H1 (cell line): ENCODE results near the gene CDR2.

Experiments
- CHD1 ChIP-seq: IDR thresholded peaks from 2 replicates; pipeline ENCODE4 v1.6.1; 2012; ENCODE audit warnings: low read depth, low read length, improper control_type of control experiment
- CREB1 ChIP-seq: IDR thresholded peaks from 2 replicates; pipeline ENCODE4 v1.6.1; 2012; ENCODE audit warnings: inconsistent platforms
- EP300 ChIP-seq, 2 experiments: IDR thresholded peaks; 1 replicate in 1 of 2; 2 replicates in 1 of 2; pipeline ENCODE4 v1.6.1; 2011 to 2012; ENCODE audit warnings: low read depth in 2 of 2, low read length in 2 of 2, mild to moderate bottlenecking in 2 of 2, borderline replicate concordance in 1 of 2, inconsistent platforms in 1 of 2, moderate library complexity in 1 of 2
- EZH2 ChIP-seq: fragments of 200-600 bp; sonication (generic); IDR thresholded peaks from 2 replicates; pipeline ENCODE4 v1.7.1; 2012; ENCODE audit warnings: low read depth, mild to moderate bottlenecking, moderate library complexity, low read length, inconsistent platforms; ENCODE audit not compliant: severe bottlenecking
- GABPA ChIP-seq: IDR thresholded peaks from 2 replicates; pipeline ENCODE4 v1.6.1; 2011; ENCODE audit warnings: mild to moderate bottlenecking, low read length, moderate library complexity, borderline replicate concordance; ENCODE audit not compliant: insufficient read depth
- POLR2AphosphoS5 ChIP-seq: IDR thresholded peaks from 2 replicates; pipeline ENCODE4 v1.6.1; 2011; ENCODE audit warnings: low read depth, low read length
- RBBP5 ChIP-seq: IDR thresholded peaks from 2 replicates; pipeline ENCODE4 v1.7.1; 2012; ENCODE audit warnings: low read depth, mild to moderate bottlenecking, inconsistent platforms, low read length, moderate library complexity, borderline replicate concordance
- RFX5 ChIP-seq: IDR thresholded peaks from 2 replicates; pipeline ENCODE4 v1.6.1; 2011; ENCODE audit warnings: low read depth, low read length, improper control_type of control experiment, borderline replicate concordance
- SIN3A ChIP-seq, 2 experiments: IDR thresholded peaks in 1 of 2; conservative IDR thresholded peaks in 1 of 2; 2 replicates each; pipeline ENCODE4 v1.6.1; 2011 to 2012; ENCODE audit warnings: low read length in 2 of 2, improper control_type of control experiment in 1 of 2, low read depth in 1 of 2, mild to moderate bottlenecking in 1 of 2
- SIRT6 ChIP-seq: IDR thresholded peaks from one replicate; pipeline ENCODE4 v1.7.1; 2012; ENCODE audit warnings: low read length, inconsistent platforms
- TAF1 ChIP-seq: IDR thresholded peaks from 2 replicates; pipeline ENCODE4 v1.6.1; 2011; ENCODE audit warnings: mild to moderate bottlenecking, low read depth, low read length
- TF ChIP-seq, protein P1 (sequence below), 3 experiments: IDR thresholded peaks; 1 replicate in 2 of 3; 2 replicates in 1 of 3; pipeline versions ENCODE4 v1.5.1 to v1.6.1; 2011; ENCODE audit warnings: low read length in 3 of 3, mild to moderate bottlenecking in 3 of 3, inconsistent platforms in 2 of 3, low read depth in 1 of 3, moderate library complexity in 1 of 3; ENCODE audit not compliant: insufficient read depth in 1 of 3; ENCODE audit errors: control extremely low read depth in 1 of 3
- TF ChIP-seq, protein P2 (sequence below): IDR thresholded peaks from 2 replicates; pipeline ENCODE4 v1.6.1; 2012; ENCODE audit warnings: low read length, inconsistent platforms
- TF ChIP-seq, protein P3 (sequence below): IDR thresholded peaks from 2 replicates; pipeline ENCODE4 v1.6.1; 2012; ENCODE audit warnings: inconsistent platforms

DNA sequence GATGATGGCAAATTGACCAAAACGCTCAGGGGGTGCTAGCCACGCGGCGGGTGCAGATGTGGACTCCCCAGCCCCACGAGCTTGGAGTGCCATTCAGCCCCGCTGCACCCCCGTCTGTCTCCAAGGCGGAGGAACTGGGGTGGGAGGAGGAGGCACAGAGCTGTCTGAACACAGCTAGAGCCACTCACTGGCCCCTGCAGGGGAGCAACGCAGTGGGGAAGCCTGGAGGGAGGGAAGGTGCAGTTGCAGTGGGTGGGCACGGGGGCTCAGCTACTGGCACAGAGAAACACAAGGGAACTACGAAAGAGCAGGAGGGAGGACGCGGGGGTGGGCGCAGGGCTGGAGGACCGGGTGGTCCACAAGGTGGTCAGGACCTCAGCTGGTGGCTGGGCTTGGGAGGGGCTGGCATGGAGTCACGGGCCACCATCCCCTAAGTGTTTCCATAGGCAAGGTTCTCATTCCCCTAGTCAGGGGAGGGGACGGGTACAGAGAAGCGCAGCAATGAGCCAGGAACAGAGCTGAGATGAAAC, 46.3 kb upstream of the CDR2 start:
- TF ChIP-seq, protein P1, sequence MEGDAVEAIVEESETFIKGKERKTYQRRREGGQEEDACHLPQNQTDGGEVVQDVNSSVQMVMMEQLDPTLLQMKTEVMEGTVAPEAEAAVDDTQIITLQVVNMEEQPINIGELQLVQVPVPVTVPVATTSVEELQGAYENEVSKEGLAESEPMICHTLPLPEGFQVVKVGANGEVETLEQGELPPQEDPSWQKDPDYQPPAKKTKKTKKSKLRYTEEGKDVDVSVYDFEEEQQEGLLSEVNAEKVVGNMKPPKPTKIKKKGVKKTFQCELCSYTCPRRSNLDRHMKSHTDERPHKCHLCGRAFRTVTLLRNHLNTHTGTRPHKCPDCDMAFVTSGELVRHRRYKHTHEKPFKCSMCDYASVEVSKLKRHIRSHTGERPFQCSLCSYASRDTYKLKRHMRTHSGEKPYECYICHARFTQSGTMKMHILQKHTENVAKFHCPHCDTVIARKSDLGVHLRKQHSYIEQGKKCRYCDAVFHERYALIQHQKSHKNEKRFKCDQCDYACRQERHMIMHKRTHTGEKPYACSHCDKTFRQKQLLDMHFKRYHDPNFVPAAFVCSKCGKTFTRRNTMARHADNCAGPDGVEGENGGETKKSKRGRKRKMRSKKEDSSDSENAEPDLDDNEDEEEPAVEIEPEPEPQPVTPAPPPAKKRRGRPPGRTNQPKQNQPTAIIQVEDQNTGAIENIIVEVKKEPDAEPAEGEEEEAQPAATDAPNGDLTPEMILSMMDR (IDR thresholded peaks at IDR 0.05; ENCODE audit: control extremely low read depth in 1 of 3, insufficient read depth in 1 of 3, low read depth in 1 of 3, low read length in 3 of 3): no peak
- TF ChIP-seq RFX5 (no peak), POLR2AphosphoS5 (no peak), SIRT6 (no peak), TAF1 (no peak), GABPA (no peak), EP300 (IDR thresholded peaks at IDR 0.05; ENCODE audit: borderline replicate concordance in 1 of 2, low read depth in 2 of 2, low read length in 2 of 2) (no peak), CHD1 (no peak), SIN3A (conservative IDR thresholded peaks at IDR 0.05 in 1 of 2, IDR thresholded peaks at IDR 0.05 in 1 of 2; ENCODE audit: low read depth in 1 of 2, low read length in 2 of 2) (no peak), CREB1 (no peak), EZH2 (no peak), RBBP5 (no peak)
- TF ChIP-seq, protein P2, sequence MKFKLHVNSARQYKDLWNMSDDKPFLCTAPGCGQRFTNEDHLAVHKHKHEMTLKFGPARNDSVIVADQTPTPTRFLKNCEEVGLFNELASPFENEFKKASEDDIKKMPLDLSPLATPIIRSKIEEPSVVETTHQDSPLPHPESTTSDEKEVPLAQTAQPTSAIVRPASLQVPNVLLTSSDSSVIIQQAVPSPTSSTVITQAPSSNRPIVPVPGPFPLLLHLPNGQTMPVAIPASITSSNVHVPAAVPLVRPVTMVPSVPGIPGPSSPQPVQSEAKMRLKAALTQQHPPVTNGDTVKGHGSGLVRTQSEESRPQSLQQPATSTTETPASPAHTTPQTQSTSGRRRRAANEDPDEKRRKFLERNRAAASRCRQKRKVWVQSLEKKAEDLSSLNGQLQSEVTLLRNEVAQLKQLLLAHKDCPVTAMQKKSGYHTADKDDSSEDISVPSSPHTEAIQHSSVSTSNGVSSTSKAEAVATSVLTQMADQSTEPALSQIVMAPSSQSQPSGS: no peak
- TF ChIP-seq, protein P3, sequence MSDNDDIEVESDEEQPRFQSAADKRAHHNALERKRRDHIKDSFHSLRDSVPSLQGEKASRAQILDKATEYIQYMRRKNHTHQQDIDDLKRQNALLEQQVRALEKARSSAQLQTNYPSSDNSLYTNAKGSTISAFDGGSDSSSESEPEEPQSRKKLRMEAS: no peak
